ENCODE results near the gene DISP2.

The DISP2 gene

GRCh38 chr15:40357723-40358470 lies at the start of gene DISP2:
Gene DISP2 (plus strand): TSS chr15:40358219. CDS start chr15:40358322, 103 bp downstream.
- Histone ChIP-seq H3K27ac (ENCODE audit: low read length) (no peak within 1 kb of the TSS), H3K27me3 (ENCODE audit: low read depth, low read length) (no peaks in the 10 kb centered on the region), H3K36me3 (ENCODE audit: control insufficient read depth in 1 of 2, insufficient read depth in 2 of 2, low read length in 2 of 2) (no peaks in the 10 kb centered on the region), H3K9me3 (ENCODE audit: control insufficient read depth in 1 of 2, low read length in 2 of 2) (no peaks in the 10 kb centered on the region), H3K4me1 (ENCODE audit: control insufficient read depth in 1 of 2, insufficient read depth in 2 of 2, low read length in 2 of 2) (peaks cover 0 to 20% of the 10 kb centered on the region in 2 donors), H3K4me3 (ENCODE audit: low read depth in 1 of 2, low read length in 2 of 2) (peak within 1 kb of the TSS; percentile 55 to 73)

DNA sequence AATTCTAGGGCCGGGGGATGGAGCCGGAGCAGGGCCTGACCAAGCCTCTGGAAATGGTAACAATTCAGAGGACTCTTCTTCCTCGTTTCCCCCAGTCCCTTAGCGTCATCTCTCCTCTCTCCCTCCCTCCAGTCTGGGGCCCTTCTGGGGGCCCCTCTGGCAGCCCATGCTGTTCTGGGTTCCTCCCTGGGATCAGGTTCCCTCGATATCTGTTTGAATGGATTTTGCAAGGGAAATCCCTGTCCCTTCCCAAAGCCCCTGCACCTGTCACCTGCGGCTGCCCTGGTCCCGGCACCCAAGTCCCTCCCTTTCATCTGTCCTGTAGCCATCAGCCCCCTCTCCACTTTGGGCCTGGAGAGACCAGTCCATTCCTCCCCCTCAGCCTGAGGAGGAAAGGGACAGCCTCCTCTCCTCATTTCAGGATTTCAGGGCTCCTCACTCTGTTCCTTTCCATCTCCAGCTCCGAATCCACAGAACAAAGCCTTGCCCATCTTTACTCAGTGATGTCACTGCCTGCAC lies 48.6 kb upstream of the DISP2 start:
- no peaks in the 10 kb centered on the region for H3K36me3 ChIP-seq (ENCODE audit: control insufficient read depth in 1 of 2, insufficient read depth in 2 of 2, low read length in 2 of 2)
- H3K9me3 ChIP-seq (ENCODE audit: control insufficient read depth in 1 of 2, low read length in 2 of 2) = no peaks in the 10 kb centered on the region
- no peaks in the 10 kb centered on the region for H3K27me3 ChIP-seq (ENCODE audit: low read depth, low read length)
- H3K27ac ChIP-seq (ENCODE audit: low read length) = no peak overlapping the region
- no peak overlapping the region for H3K4me3 ChIP-seq (ENCODE audit: low read depth in 1 of 2, low read length in 2 of 2)
- H3K4me1 ChIP-seq (ENCODE audit: control insufficient read depth in 1 of 2, insufficient read depth in 2 of 2, low read length in 2 of 2) = peaks cover 0 to 7% of the 10 kb centered on the region in 2 donors

GRCh38 chr15:40310001-40310959 lies 47.7 kb upstream of the DISP2 start:
- H3K27me3 ChIP-seq (ENCODE audit: low read depth, low read length) = no peaks in the 10 kb centered on the region
- peaks cover 0 to 7% of the 10 kb centered on the region in 2 donors for H3K4me1 ChIP-seq (ENCODE audit: control insufficient read depth in 1 of 2, insufficient read depth in 2 of 2, low read length in 2 of 2)
- no peaks in the 10 kb centered on the region for H3K9me3 ChIP-seq (ENCODE audit: control insufficient read depth in 1 of 2, low read length in 2 of 2)
- no peak overlapping the region for H3K27ac ChIP-seq (ENCODE audit: low read length)
- no peaks in the 10 kb centered on the region for H3K36me3 ChIP-seq (ENCODE audit: control insufficient read depth in 1 of 2, insufficient read depth in 2 of 2, low read length in 2 of 2)
- no peak overlapping the region for H3K4me3 ChIP-seq (ENCODE audit: low read depth in 1 of 2, low read length in 2 of 2)

DNA sequence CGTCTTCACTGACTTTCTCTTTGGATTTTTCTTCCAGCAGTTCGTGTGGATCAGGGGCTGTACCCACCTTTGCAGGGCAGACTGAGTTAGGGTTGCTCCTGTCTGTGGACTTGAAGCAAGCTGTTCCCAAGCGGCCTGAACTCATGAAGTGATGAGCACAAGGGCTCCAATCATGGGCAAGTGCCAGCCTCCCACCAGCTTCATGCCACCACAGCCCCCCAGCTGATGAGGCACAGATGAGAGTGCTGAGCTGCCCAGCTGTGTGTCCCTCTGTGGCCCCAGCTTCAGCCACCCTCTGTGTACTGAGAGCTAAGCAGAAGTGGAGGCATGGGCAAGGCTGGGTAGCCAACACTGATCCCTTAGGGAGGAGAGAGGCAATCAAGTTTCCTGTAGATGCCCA lies 47.0 kb upstream of the DISP2 start:
- Histone ChIP-seq H3K27me3 (ENCODE audit: low read depth, low read length) (no peaks in the 10 kb centered on the region), H3K9me3 (ENCODE audit: control insufficient read depth in 1 of 2, low read length in 2 of 2) (no peaks in the 10 kb centered on the region), H3K4me3 (ENCODE audit: low read depth in 1 of 2, low read length in 2 of 2) (no peak overlapping the region), H3K4me1 (ENCODE audit: control insufficient read depth in 1 of 2, insufficient read depth in 2 of 2, low read length in 2 of 2) (peaks cover 0 to 7% of the 10 kb centered on the region in 2 donors), H3K36me3 (ENCODE audit: control insufficient read depth in 1 of 2, insufficient read depth in 2 of 2, low read length in 2 of 2) (no peaks in the 10 kb centered on the region), H3K27ac (ENCODE audit: low read length) (no peak overlapping the region)

GRCh38 chr15:40312370-40313158 lies 45.5 kb upstream of the DISP2 start:
- Histone ChIP-seq H3K36me3 (ENCODE audit: control insufficient read depth in 1 of 2, insufficient read depth in 2 of 2, low read length in 2 of 2) (no peaks in the 10 kb centered on the region), H3K4me1 (ENCODE audit: control insufficient read depth in 1 of 2, insufficient read depth in 2 of 2, low read length in 2 of 2) (peaks cover 0 to 3% of the 10 kb centered on the region in 2 donors), H3K27ac (ENCODE audit: low read length) (no peak overlapping the region), H3K4me3 (ENCODE audit: low read depth in 1 of 2, low read length in 2 of 2) (no peak overlapping the region), H3K9me3 (ENCODE audit: control insufficient read depth in 1 of 2, low read length in 2 of 2) (no peaks in the 10 kb centered on the region), H3K27me3 (ENCODE audit: low read depth, low read length) (no peaks in the 10 kb centered on the region)

- H3K4me1 ChIP-seq (ENCODE audit: control insufficient read depth in 1 of 2, insufficient read depth in 2 of 2, low read length in 2 of 2) = peaks cover 0 to 3% of the 10 kb centered on the region in 2 donors
- no peaks in the 10 kb centered on the region for H3K36me3 ChIP-seq (ENCODE audit: control insufficient read depth in 1 of 2, insufficient read depth in 2 of 2, low read length in 2 of 2)
These were observed 44.3 kb upstream of the DISP2 start for GRCh38 chr15:40313531-40314398.

DNA sequence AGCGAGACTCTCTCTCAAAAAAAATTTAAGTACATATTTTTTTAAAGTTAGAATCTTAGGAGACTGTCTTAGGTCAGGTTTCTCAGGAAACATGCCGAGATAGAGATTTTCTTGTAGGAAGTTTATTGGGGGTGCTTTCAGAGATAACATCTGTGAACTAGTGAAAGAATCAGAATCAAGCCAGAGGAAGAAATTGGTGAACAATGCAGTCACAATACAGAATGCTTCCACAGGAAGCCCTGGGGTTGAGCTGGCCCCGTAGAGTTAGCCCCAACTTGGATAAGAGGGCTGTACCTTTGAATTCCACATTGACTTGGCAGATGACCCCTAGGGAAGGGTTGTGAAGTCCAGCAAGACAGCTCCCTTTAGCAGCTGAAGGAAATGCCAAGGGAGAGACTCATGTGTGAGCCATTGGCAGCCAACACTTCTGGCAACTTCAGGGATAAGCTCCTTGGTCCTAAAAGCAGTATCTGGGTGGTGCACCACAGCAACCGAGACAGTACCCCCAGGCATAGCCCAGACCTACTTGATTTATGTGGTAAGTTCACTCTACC lies 43.2 kb upstream of the DISP2 start:
- Histone ChIP-seq H3K9me3 (ENCODE audit: control insufficient read depth in 1 of 2, low read length in 2 of 2) (no peaks in the 10 kb centered on the region), H3K4me1 (ENCODE audit: control insufficient read depth in 1 of 2, insufficient read depth in 2 of 2, low read length in 2 of 2) (no peaks in the 10 kb centered on the region), H3K36me3 (ENCODE audit: control insufficient read depth in 1 of 2, insufficient read depth in 2 of 2, low read length in 2 of 2) (no peaks in the 10 kb centered on the region), H3K4me3 (ENCODE audit: low read depth in 1 of 2, low read length in 2 of 2) (no peak overlapping the region), H3K27me3 (ENCODE audit: low read depth, low read length) (no peaks in the 10 kb centered on the region), H3K27ac (ENCODE audit: low read length) (no peak overlapping the region)

More at GRCh38 chr15:40313531-40314398, 44.3 kb upstream of the DISP2 start:
- Histone ChIP-seq H3K9me3 (ENCODE audit: control insufficient read depth in 1 of 2, low read length in 2 of 2) (no peaks in the 10 kb centered on the region), H3K4me3 (ENCODE audit: low read depth in 1 of 2, low read length in 2 of 2) (no peak overlapping the region), H3K27me3 (ENCODE audit: low read depth, low read length) (no peaks in the 10 kb centered on the region), H3K27ac (ENCODE audit: low read length) (no peak overlapping the region)

DNA sequence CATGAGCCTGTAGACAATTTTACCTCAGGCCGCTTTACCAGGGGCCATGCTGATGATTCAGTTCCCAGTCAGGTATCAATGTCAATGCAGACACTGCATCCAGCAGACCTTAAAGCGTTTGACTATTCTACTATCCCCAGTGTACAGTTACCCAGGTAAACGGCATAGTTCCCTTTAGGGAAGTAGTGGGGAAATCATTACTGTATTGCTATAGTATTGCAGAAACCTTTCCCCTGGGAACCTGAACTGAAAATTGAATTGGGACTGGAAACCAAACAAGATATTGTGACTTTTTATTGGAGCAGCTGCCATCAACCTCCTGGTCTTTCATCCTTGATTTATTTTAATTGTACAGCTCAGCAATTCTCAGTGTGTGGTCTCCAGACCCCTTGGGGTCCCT lies 41.1 kb upstream of the DISP2 start:
- no peaks in the 10 kb centered on the region for H3K27me3 ChIP-seq (ENCODE audit: low read depth, low read length)
- H3K4me1 ChIP-seq (ENCODE audit: control insufficient read depth in 1 of 2, insufficient read depth in 2 of 2, low read length in 2 of 2) = peaks cover 0 to 5% of the 10 kb centered on the region in 2 donors
- no peaks in the 10 kb centered on the region for H3K9me3 ChIP-seq (ENCODE audit: control insufficient read depth in 1 of 2, low read length in 2 of 2)
- no peak overlapping the region for H3K4me3 ChIP-seq (ENCODE audit: low read depth in 1 of 2, low read length in 2 of 2)
- no peaks in the 10 kb centered on the region for H3K36me3 ChIP-seq (ENCODE audit: control insufficient read depth in 1 of 2, insufficient read depth in 2 of 2, low read length in 2 of 2)
- no peak overlapping the region for H3K27ac ChIP-seq (ENCODE audit: low read length)

- H3K4me1 ChIP-seq (ENCODE audit: control insufficient read depth in 1 of 2, insufficient read depth in 2 of 2, low read length in 2 of 2) = peaks cover 3 to 5% of the 10 kb centered on the region in 2 donors
- H3K27ac ChIP-seq (ENCODE audit: low read length) = no peak overlapping the region
- H3K4me3 ChIP-seq (ENCODE audit: low read depth in 1 of 2, low read length in 2 of 2) = no peak overlapping the region
- H3K36me3 ChIP-seq (ENCODE audit: control insufficient read depth in 1 of 2, insufficient read depth in 2 of 2, low read length in 2 of 2) = no peaks in the 10 kb centered on the region
- no peaks in the 10 kb centered on the region for H3K9me3 ChIP-seq (ENCODE audit: control insufficient read depth in 1 of 2, low read length in 2 of 2)
- H3K27me3 ChIP-seq (ENCODE audit: low read depth, low read length) = no peaks in the 10 kb centered on the region
These were observed 40.4 kb upstream of the DISP2 start for GRCh38 chr15:40317580-40317979.

GRCh38 chr15:40320409-40320808 lies 37.6 kb upstream of the DISP2 start:
- H3K36me3 ChIP-seq (ENCODE audit: control insufficient read depth in 1 of 2, insufficient read depth in 2 of 2, low read length in 2 of 2) = no peaks in the 10 kb centered on the region
- no peaks in the 10 kb centered on the region for H3K9me3 ChIP-seq (ENCODE audit: control insufficient read depth in 1 of 2, low read length in 2 of 2)
- peaks cover 5 to 16% of the 10 kb centered on the region in 2 donors for H3K4me1 ChIP-seq (ENCODE audit: control insufficient read depth in 1 of 2, insufficient read depth in 2 of 2, low read length in 2 of 2)
- no peaks in the 10 kb centered on the region for H3K27me3 ChIP-seq (ENCODE audit: low read depth, low read length)
- H3K27ac ChIP-seq (ENCODE audit: low read length) = no peak overlapping the region
- H3K4me3 ChIP-seq (ENCODE audit: low read depth in 1 of 2, low read length in 2 of 2) = no peak overlapping the region

All from muscle layer of duodenum (tissue), 2 donors.